ENCODE data around the gene XIRP2.
"Not testable (repeated sequence)": the region's sequence is repeated elsewhere in the genome, so short reads cannot be mapped to it uniquely, and the experiment has no call there.

Gene XIRP2

GRCh38 chr2:167212014-167212648 is 323.9 kb downstream of the XIRP2 start:
- DNase-seq: peak; percentile 39

GRCh38 chr2:167215595-167215994 is 327.3 kb downstream of the XIRP2 start:
- DNase-seq: no peak

- DNase-seq: no peak
These were observed 349.2 kb downstream of the XIRP2 start for GRCh38 chr2:167237478-167237877.

- no peak for DNase-seq
These were observed 352.4 kb downstream of the XIRP2 start for GRCh38 chr2:167240671-167241070.

GRCh38 chr2:167249197-167249596 is 360.9 kb downstream of the XIRP2 start:
- no peak for DNase-seq

GRCh38 chr2:167253025-167253424 is 364.7 kb downstream of the XIRP2 start:
- DNase-seq: no peak

- no peak for DNase-seq
These were observed 366.4 kb downstream of the XIRP2 start for GRCh38 chr2:167254721-167255120.

GRCh38 chr2:167258712-167259111 is 370.4 kb downstream of the XIRP2 start:
- DNase-seq: no peak

GRCh38 chr2:167264380-167264779 is 376.1 kb downstream of the XIRP2 start:
- DNase-seq: peak; percentile 34

- DNase-seq: no peak
These were observed 376.7 kb downstream of the XIRP2 start for GRCh38 chr2:167265004-167265403.

GRCh38 chr2:167265722-167266121 is 377.4 kb downstream of the XIRP2 start:
- DNase-seq: no peak

GRCh38 chr2:167268245-167268644 is 380.0 kb downstream of the XIRP2 start:
- DNase-seq: not testable (repeated sequence)

- no peak for DNase-seq
These were observed 383.7 kb downstream of the XIRP2 start for GRCh38 chr2:167271932-167272331.

- DNase-seq: no peak
These were observed 386.8 kb downstream of the XIRP2 start for GRCh38 chr2:167275046-167275445.

- DNase-seq: no peak
These were observed 391.5 kb downstream of the XIRP2 start for GRCh38 chr2:167279810-167280209.

- DNase-seq: no peak
These were observed 398.9 kb downstream of the XIRP2 start for GRCh38 chr2:167287212-167287611.

GRCh38 chr2:167289651-167290410 is 401.6 kb downstream of the XIRP2 start:
- no peak for DNase-seq

- peak; percentile 88 for DNase-seq
These were observed 404.3 kb downstream of the XIRP2 start, which contains the start of gene B3GALT1 for GRCh38 chr2:167292430-167293171. B3GALT1 (plus strand) TSS chr2:167293001.

GRCh38 chr2:167293172-167293781 is 405.0 kb downstream of the XIRP2 start:
- peak; percentile 46 for DNase-seq

GRCh38 chr2:167293943-167294775 is 405.9 kb downstream of the XIRP2 start:
- no peak for DNase-seq

GRCh38 chr2:167294776-167295140 is 406.5 kb downstream of the XIRP2 start:
- no peak for DNase-seq

GRCh38 chr2:167297292-167297691 is 409.0 kb downstream of the XIRP2 start:
- DNase-seq: no peak

Measured in NCI-H1105 treated with DMSO at 0.1 percent for 48 hours (cell line).